Stomach (tissue), 9 donors: ENCODE data around the gene KIAA0040. TPM values are rescaled to one million over a fixed set of nuclear protein-coding genes. Genes with fewer than 3 reads are reported as not detected.

Source experiments
- DNase-seq, 2 donors: peaks; one replicate each; pipeline versions ENCODE4 v3.0.0 to v3.0.0-alpha.2; 2013 to 2019
- H3K27ac ChIP-seq, 5 donors: fragments of 200-600 bp in 4 of 5; sonication (generic) in 4 of 5; one replicate each; pipeline ENCODE4 v1.5.1; 2013 to 2019; ENCODE audit warnings: mild to moderate bottlenecking in 1 of 5, moderate library complexity in 1 of 5
- H3K27me3 ChIP-seq, 3 donors: fragments of 200-600 bp; sonication (generic); one replicate each; pipeline ENCODE4 v1.5.1; 2017 to 2019; ENCODE audit warnings: mixed run types in 1 of 3
- H3K36me3 ChIP-seq, 4 donors: fragments of 200-600 bp; sonication (generic); 1 replicate in 3 of 4; 2 replicates in 1 of 4; pipeline ENCODE4 v1.5.1; 2016 to 2019
- H3K4me1 ChIP-seq, 4 donors: fragments of 200-600 bp; sonication (generic); one replicate each; pipeline ENCODE4 v1.5.1; 2016 to 2019
- H3K4me3 ChIP-seq, 4 donors: fragments of 200-600 bp; sonication (generic) in 3 of 4; one replicate each; pipeline ENCODE4 v1.5.1; 2016 to 2019; ENCODE audit warnings: mild to moderate bottlenecking in 1 of 4
- H3K9me3 ChIP-seq, 4 donors: fragments of 200-600 bp; sonication (generic); one replicate each; pipeline ENCODE4 v1.5.1; 2016 to 2019
- CTCF ChIP-seq, 7 experiments: fragments of 450-650 bp in 4 of 7; fragments of 200-600 bp in 3 of 7; sonication (generic) in 3 of 7; IDR thresholded peaks; one replicate each; pipeline ENCODE4 v1.5.1; 2016 to 2019; ENCODE audit warnings: antibody characterized with exemption in 7 of 7, control low read depth in 2 of 7, mild to moderate bottlenecking in 1 of 7
- EP300 ChIP-seq: sonication (generic); formaldehyde crosslinking; IDR thresholded peaks from one replicate; pipeline ENCODE4 v1.6.1; 2017; ENCODE audit warnings: antibody characterized with exemption
- POLR2A ChIP-seq, 4 donors: fragments of 450-650 bp; IDR thresholded peaks; one replicate each; pipeline ENCODE4 v1.6.1; 2016; ENCODE audit warnings: antibody characterized with exemption in 4 of 4, control low read depth in 2 of 4, mild to moderate bottlenecking in 1 of 4, moderate library complexity in 1 of 4
- POLR2AphosphoS5 ChIP-seq, 3 donors: sonication (generic); formaldehyde crosslinking; IDR thresholded peaks; one replicate each; pipeline ENCODE4 v1.6.1; 2016; ENCODE audit warnings: antibody characterized with exemption in 3 of 3
- WGBS, 5 donors: extraction: QIAGEN DNeasy Blood & Tissue Kit in 3 of 5; methylation state at CpG; one replicate each; pipeline versions ENCODE4 v1.1.5 to v1.1.7; 2013 to 2018; 5-methylcytosine and 5-hydroxymethylcytosine counted together
- intact Hi-C: fragments of 100-400 bp; cut with DNase I; formaldehyde crosslinking; loops from one replicate; pipeline ENCODE4 v1.15.1; 2023; ENCODE audit warnings: low total_unique reads
- polyA plus RNA-seq, 3 donors: library from polyadenylated mRNA; stranded (reverse); fragments of 200-250 nt; gene quantifications; one replicate each; pipeline ENCODE4 v1.2.3, GENCODE V29; 2013
- total RNA-seq, 5 donors: library from RNA; depleted of rRNA; stranded (reverse); fragments of >200 nt; gene quantifications; one replicate each; pipeline versions ENCODE4 v1.1.0 to v1.2.3, GENCODE V29; 2014 to 2016
- donor health status: healthy with polysubstance abuse.
- donor health status: Bipolar disorder and iron deficiency.
- donor health status: healthy.

The KIAA0040 gene
- total and polyA plus RNA-seq, 8 donors, result 4.1 to 36.8 (median 14.8) TPM

- Histone ChIP-seq H3K36me3 (no peaks in the 10 kb centered on the region), H3K27me3 (no peaks in the 10 kb centered on the region), H3K4me1 (peaks cover 0 to under 1% (median 0%) of the 10 kb centered on the region in 4 donors), H3K27ac (peak overlapping the region in 3 of 5 donors; percentile 15 to 61 (median 41)), H3K4me3 (no peak overlapping the region), H3K9me3 (peaks cover 0 to 4% (median 0%) of the 10 kb centered on the region in 4 donors)
- DNase-seq, result no peak
- WGBS, 5 donors, result 44 to 74% (median 63%) methylated on average over 1 of the region's 1 CpG
- intact Hi-C loops, result no loop called here
- TF ChIP-seq POLR2A (IDR thresholded peaks at IDR 0.05), result no peak
- TF ChIP-seq EP300, result no peak
- TF ChIP-seq POLR2AphosphoS5 (IDR thresholded peaks at IDR 0.05), result no peak
- no peak for TF ChIP-seq CTCF (IDR thresholded peaks at IDR 0.05)
Observed at GRCh38 chr1:175209493-175209921, 16.9 kb upstream of the KIAA0040 start.

- Histone ChIP-seq H3K27ac (peak overlapping the region; percentile 9 to 61 (median 34)), H3K4me3 (no peak overlapping the region), H3K9me3 (peaks cover 0 to 4% (median 0%) of the 10 kb centered on the region in 4 donors), H3K27me3 (no peaks in the 10 kb centered on the region), H3K4me1 (peaks cover 0 to 6% (median 0%) of the 10 kb centered on the region in 4 donors), H3K36me3 (no peaks in the 10 kb centered on the region)
- no peak for TF ChIP-seq EP300
- no peak for TF ChIP-seq CTCF (IDR thresholded peaks at IDR 0.05)
- no peak for TF ChIP-seq POLR2A (IDR thresholded peaks at IDR 0.05)
- TF ChIP-seq POLR2AphosphoS5 (IDR thresholded peaks at IDR 0.05), result no peak
- intact Hi-C loops, result no loop called here
- 35 to 52% (median 43%) methylated on average over 6 of the region's 6 CpGs for WGBS, 5 donors
- DNase-seq, result peak in 1 of 2 donors; percentile 41
Observed at GRCh38 chr1:175208773-175209492, 16.4 kb upstream of the KIAA0040 start.

GRCh38 chr1:175207971-175208370, 15.4 kb upstream of the KIAA0040 start:
- 82 to 95% (median 92%) methylated on average over 2 of the region's 2 CpGs for WGBS, 5 donors
- no peaks in the 10 kb centered on the region for H3K36me3 ChIP-seq

GRCh38 chr1:175206687-175207086, 14.1 kb upstream of the KIAA0040 start:
- intact Hi-C loops, result no loop called here
- Histone ChIP-seq H3K4me1 (peaks cover 0 to 9% (median 1%) of the 10 kb centered on the region in 4 donors), H3K9me3 (no peaks in the 10 kb centered on the region), H3K27me3 (no peaks in the 10 kb centered on the region), H3K27ac (no peak overlapping the region), H3K4me3 (no peak overlapping the region), H3K36me3 (no peaks in the 10 kb centered on the region)
- DNase-seq, result no peak
- no peak for TF ChIP-seq POLR2A (IDR thresholded peaks at IDR 0.05)
- no peak for TF ChIP-seq CTCF (IDR thresholded peaks at IDR 0.05)
- TF ChIP-seq EP300, result no peak
- TF ChIP-seq POLR2AphosphoS5 (IDR thresholded peaks at IDR 0.05), result no peak

More at GRCh38 chr1:175207971-175208370, 15.4 kb upstream of the KIAA0040 start:
- no peaks in the 10 kb centered on the region for H3K9me3 ChIP-seq
- no peak overlapping the region for H3K27ac ChIP-seq
- H3K27me3 ChIP-seq, result no peaks in the 10 kb centered on the region
- intact Hi-C loops, result no loop called here
- TF ChIP-seq POLR2A (IDR thresholded peaks at IDR 0.05), result no peak
- TF ChIP-seq POLR2AphosphoS5 (IDR thresholded peaks at IDR 0.05), result no peak
- no peak for TF ChIP-seq EP300
- TF ChIP-seq CTCF (IDR thresholded peaks at IDR 0.05), result no peak
- no peak overlapping the region for H3K4me3 ChIP-seq
- peaks cover 0 to 6% (median 0%) of the 10 kb centered on the region in 4 donors for H3K4me1 ChIP-seq
- no peak for DNase-seq
